GM23338 (cell line): ENCODE data around the gene HMGXB3. TPM values are rescaled to one million over a fixed set of nuclear protein-coding genes. Genes with fewer than 3 reads are reported as not detected.

Experiments used
- ATAC-seq: fragments of 200-7000 bp; cut with Tn5 transposase; 3 replicates; pipeline ENCODE4 v1.9.1; 2020
- DNase-seq: peaks from one replicate; pipeline ENCODE4 v3.0.0-alpha.2; 2015; ENCODE audit warnings: low spot score
- H2AFZ ChIP-seq: fragments of 200-600 bp; sonication (generic); 2 replicates; pipeline ENCODE4 v1.8.0; 2016; ENCODE audit warnings: antibody characterized with exemption, mild to moderate bottlenecking, moderate library complexity
- H3F3A ChIP-seq: fragments of 200-600 bp; sonication (generic); replicated peaks from 2 replicates; pipeline ENCODE4 v1.8.0; 2017; ENCODE audit warnings: antibody characterized with exemption, mixed run types, low read depth
- H3K27ac ChIP-seq: fragments of 200-600 bp; sonication (generic); 2 replicates; pipeline ENCODE4 v1.6.1; 2016; ENCODE audit warnings: low read depth
- H3K27me3 ChIP-seq: fragments of 200-600 bp; sonication (generic); 2 replicates; pipeline ENCODE4 v1.8.0; 2016; ENCODE audit warnings: mild to moderate bottlenecking, mixed run types, moderate library complexity; ENCODE audit not compliant: insufficient read depth
- H3K36me3 ChIP-seq: fragments of 200-600 bp; sonication (generic); 2 replicates; pipeline ENCODE4 v1.8.0; 2016; ENCODE audit warnings: mild to moderate bottlenecking; ENCODE audit not compliant: insufficient read depth
- H3K4me1 ChIP-seq: fragments of 200-600 bp; sonication (generic); 2 replicates; pipeline ENCODE4 v1.8.0; 2016; ENCODE audit warnings: mild to moderate bottlenecking, moderate library complexity; ENCODE audit not compliant: insufficient read depth
- H3K4me2 ChIP-seq: fragments of 200-600 bp; sonication (generic); 2 replicates; pipeline ENCODE4 v1.7.1; 2017; ENCODE audit warnings: mixed run types
- H3K4me3 ChIP-seq: fragments of 200-600 bp; sonication (generic); 2 replicates; pipeline ENCODE4 v1.6.1; 2016; ENCODE audit warnings: mixed run types
- H3K79me2 ChIP-seq: fragments of 200-600 bp; sonication (generic); replicated peaks from 2 replicates; pipeline ENCODE4 v1.8.0; 2017; ENCODE audit warnings: mild to moderate bottlenecking; ENCODE audit not compliant: insufficient read depth
- H3K9me2 ChIP-seq: fragments of 200-600 bp; sonication (generic); 2 replicates; pipeline ENCODE4 v1.8.0; 2017; ENCODE audit not compliant: insufficient read depth
- H4K20me1 ChIP-seq: fragments of 200-600 bp; sonication (generic); replicated peaks from 2 replicates; pipeline ENCODE4 v1.8.0; 2017; ENCODE audit warnings: mild to moderate bottlenecking; ENCODE audit not compliant: insufficient read depth
- H3K27ac Mint-ChIP-seq: 2 replicates; pipeline ENCODE4 v1.8.0; 2020; ENCODE audit warnings: inconsistent platforms, mild to moderate bottlenecking, moderate library complexity, mixed read lengths
- H3K27me3 Mint-ChIP-seq: 3 replicates; pipeline ENCODE4 v1.8.0; 2022; ENCODE audit warnings: low read depth, mild to moderate bottlenecking, moderate library complexity, mixed read lengths, inconsistent platforms; ENCODE audit not compliant: insufficient read depth, poor library complexity
- H3K36me3 Mint-ChIP-seq: 3 replicates; pipeline ENCODE4 v1.8.0; 2021; ENCODE audit warnings: low read depth, mild to moderate bottlenecking, inconsistent platforms, moderate library complexity, mixed read lengths
- H3K4me1 Mint-ChIP-seq: 3 replicates; pipeline ENCODE4 v1.8.0; 2020; ENCODE audit warnings: mild to moderate bottlenecking, inconsistent platforms, mixed read lengths
- H3K4me3 Mint-ChIP-seq: 3 replicates; pipeline ENCODE4 v1.8.0; 2021; ENCODE audit warnings: moderate library complexity, mild to moderate bottlenecking, inconsistent platforms, mixed read lengths
- H3K9me3 Mint-ChIP-seq: 3 replicates; pipeline ENCODE4 v1.8.0; 2020; ENCODE audit warnings: moderate library complexity, mild to moderate bottlenecking, inconsistent platforms, mixed read lengths
- CREB1 ChIP-seq: fragments of 250-450 bp; sonication (Bioruptor Pico); IDR thresholded peaks from 2 replicates; pipeline ENCODE4 v1.5.0; 2020; ENCODE audit warnings: low read depth, mild to moderate bottlenecking, moderate library complexity
- EZH2 ChIP-seq: fragments of 200-600 bp; sonication (generic); IDR thresholded peaks from one replicate; pipeline ENCODE4 v1.8.0; 2017; ENCODE audit warnings: antibody characterized with exemption, mild to moderate bottlenecking, low read depth; ENCODE audit not compliant: unreplicated experiment
- EZH2phosphoT487 ChIP-seq: fragments of 200-600 bp; sonication (generic); IDR thresholded peaks from one replicate; pipeline ENCODE4 v1.8.1; 2018; ENCODE audit warnings: antibody characterized with exemption; ENCODE audit not compliant: unreplicated experiment
- JUNB ChIP-seq: IDR thresholded peaks from one replicate; pipeline ENCODE4 v1.6.1; 2016; ENCODE audit warnings: antibody characterized with exemption; ENCODE audit not compliant: unreplicated experiment
- NANOG ChIP-seq: IDR thresholded peaks from 2 replicates; pipeline ENCODE4 v1.6.1; 2016; ENCODE audit warnings: antibody characterized with exemption, borderline replicate concordance
- POLR2AphosphoS5 ChIP-seq: IDR thresholded peaks from 2 replicates; pipeline ENCODE4 v1.6.1; 2016; ENCODE audit warnings: antibody characterized with exemption, low read depth
- STAT1 ChIP-seq: IDR thresholded peaks from one replicate; pipeline ENCODE4 v1.6.1; 2016; ENCODE audit warnings: antibody characterized with exemption; ENCODE audit not compliant: unreplicated experiment
- ZNF114 ChIP-seq: fragments of 250-450 bp; sonication (Bioruptor Pico); IDR thresholded peaks from 2 replicates; pipeline ENCODE4 v1.5.0; 2020; ENCODE audit warnings: mild to moderate bottlenecking, moderate library complexity
- ZNF331 ChIP-seq: fragments of 250-450 bp; sonication (Bioruptor Pico); IDR thresholded peaks from 2 replicates; pipeline ENCODE4 v1.5.0; 2020; ENCODE audit warnings: low read depth, mild to moderate bottlenecking, moderate library complexity
- polyA plus RNA-seq: library from polyadenylated mRNA; unstranded; fragments of >200 nt; fragmentation: Nextera tagmentation; extraction: Ambion mirVana; gene quantifications from 2 replicates; pipeline ENCODE4 v1.2.1, GENCODE V29; 2016
- total RNA-seq: library from RNA; depleted of rRNA; stranded (reverse); fragments of >200 nt; shearing (Covaris generic); gene quantifications from 2 replicates; pipeline ENCODE4 v1.2.3, GENCODE V29; 2014
- TF ChIP-seq, protein P1 (sequence below): IDR thresholded peaks from one replicate; pipeline ENCODE4 v1.6.1; 2018; ENCODE audit warnings: antibody characterized with exemption; ENCODE audit not compliant: unreplicated experiment
- TF ChIP-seq, protein P2 (sequence below): fragments of 250-450 bp; sonication (Bioruptor Pico); IDR thresholded peaks from 2 replicates; pipeline ENCODE4 v1.5.0; 2020; ENCODE audit warnings: mild to moderate bottlenecking, moderate library complexity
- TF ChIP-seq, protein P3 (sequence below), 2 experiments: fragments of 200-600 bp in 1 of 2; sonication (generic) in 1 of 2; conservative IDR thresholded peaks; 2 replicates each; pipeline versions ENCODE4 v1.5.1 to v1.6.1; 2016 to 2017; ENCODE audit warnings: antibody characterized with exemption in 2 of 2, low read depth in 2 of 2, mild to moderate bottlenecking in 2 of 2, moderate library complexity in 1 of 2
- TF ChIP-seq, protein P4 (sequence below): IDR thresholded peaks from 2 replicates; pipeline ENCODE4 v1.6.1; 2016; ENCODE audit warnings: antibody characterized with exemption

The HMGXB3 gene
- total and polyA plus RNA-seq, 2 experiments from 2014 or later, result 9.4 to 37.9 TPM

DNA sequence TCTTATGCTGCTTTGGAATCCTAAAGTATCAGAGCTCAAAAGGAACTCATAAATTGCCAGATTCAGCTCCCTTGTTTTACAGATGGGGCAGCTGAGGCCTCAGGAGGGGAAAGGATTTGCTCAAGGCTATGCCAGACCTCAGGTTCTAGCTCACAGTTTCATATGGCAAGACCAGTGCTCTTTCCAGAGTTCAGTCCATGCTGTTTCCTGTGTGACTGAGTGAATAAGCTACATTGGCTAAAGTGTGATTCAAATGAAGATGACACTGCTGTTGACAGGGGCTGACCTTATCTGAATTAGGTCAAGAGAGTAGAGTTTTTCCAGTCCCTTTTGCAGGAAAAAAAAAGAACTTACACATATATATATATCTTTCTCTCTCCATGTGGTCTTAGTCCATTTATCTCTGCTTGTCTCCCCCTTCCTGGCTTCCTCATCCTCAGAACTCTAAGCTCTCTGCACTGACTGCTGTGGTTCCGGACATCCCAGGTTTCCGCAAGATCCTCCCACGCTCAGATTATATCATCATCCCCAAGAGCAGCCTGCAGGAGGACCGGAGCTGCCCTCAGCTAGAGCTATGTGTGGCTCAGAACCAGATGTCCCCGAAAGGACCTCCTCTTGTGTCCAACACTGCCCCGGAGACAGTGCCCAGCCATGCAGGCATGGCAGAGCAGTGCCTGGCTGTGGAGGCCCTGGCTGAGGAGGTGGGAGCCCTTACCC, 9.3 kb downstream of the HMGXB3 start:
- Mint-ChIP-seq H3K4me3 (no peak overlapping the region), H3K27ac (peak overlapping the region; percentile 52; the same call in 1 of the 2 replicates), H3K36me3 (peaks cover 72% of the 10 kb centered on the region), H3K4me1 (no peaks in the 10 kb centered on the region), H3K27me3 (peaks cover 3% of the 10 kb centered on the region), H3K9me3 (0 out of 3 replicates have a peak, but pooled peaks cover 3% of the 10 kb centered on the region)
- TF ChIP-seq JUNB (no peak), STAT1 (no peak), EZH2phosphoT487 (no peak), EZH2 (no peak), CREB1 (no peak), ZNF331 (CRISPR knock-in tag) (no peak), NANOG (no peak), POLR2AphosphoS5 (no peak), ZNF114 (no peak)
- TF ChIP-seq, protein P1, sequence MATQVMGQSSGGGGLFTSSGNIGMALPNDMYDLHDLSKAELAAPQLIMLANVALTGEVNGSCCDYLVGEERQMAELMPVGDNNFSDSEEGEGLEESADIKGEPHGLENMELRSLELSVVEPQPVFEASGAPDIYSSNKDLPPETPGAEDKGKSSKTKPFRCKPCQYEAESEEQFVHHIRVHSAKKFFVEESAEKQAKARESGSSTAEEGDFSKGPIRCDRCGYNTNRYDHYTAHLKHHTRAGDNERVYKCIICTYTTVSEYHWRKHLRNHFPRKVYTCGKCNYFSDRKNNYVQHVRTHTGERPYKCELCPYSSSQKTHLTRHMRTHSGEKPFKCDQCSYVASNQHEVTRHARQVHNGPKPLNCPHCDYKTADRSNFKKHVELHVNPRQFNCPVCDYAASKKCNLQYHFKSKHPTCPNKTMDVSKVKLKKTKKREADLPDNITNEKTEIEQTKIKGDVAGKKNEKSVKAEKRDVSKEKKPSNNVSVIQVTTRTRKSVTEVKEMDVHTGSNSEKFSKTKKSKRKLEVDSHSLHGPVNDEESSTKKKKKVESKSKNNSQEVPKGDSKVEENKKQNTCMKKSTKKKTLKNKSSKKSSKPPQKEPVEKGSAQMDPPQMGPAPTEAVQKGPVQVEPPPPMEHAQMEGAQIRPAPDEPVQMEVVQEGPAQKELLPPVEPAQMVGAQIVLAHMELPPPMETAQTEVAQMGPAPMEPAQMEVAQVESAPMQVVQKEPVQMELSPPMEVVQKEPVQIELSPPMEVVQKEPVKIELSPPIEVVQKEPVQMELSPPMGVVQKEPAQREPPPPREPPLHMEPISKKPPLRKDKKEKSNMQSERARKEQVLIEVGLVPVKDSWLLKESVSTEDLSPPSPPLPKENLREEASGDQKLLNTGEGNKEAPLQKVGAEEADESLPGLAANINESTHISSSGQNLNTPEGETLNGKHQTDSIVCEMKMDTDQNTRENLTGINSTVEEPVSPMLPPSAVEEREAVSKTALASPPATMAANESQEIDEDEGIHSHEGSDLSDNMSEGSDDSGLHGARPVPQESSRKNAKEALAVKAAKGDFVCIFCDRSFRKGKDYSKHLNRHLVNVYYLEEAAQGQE, result no peak
- TF ChIP-seq, protein P2, sequence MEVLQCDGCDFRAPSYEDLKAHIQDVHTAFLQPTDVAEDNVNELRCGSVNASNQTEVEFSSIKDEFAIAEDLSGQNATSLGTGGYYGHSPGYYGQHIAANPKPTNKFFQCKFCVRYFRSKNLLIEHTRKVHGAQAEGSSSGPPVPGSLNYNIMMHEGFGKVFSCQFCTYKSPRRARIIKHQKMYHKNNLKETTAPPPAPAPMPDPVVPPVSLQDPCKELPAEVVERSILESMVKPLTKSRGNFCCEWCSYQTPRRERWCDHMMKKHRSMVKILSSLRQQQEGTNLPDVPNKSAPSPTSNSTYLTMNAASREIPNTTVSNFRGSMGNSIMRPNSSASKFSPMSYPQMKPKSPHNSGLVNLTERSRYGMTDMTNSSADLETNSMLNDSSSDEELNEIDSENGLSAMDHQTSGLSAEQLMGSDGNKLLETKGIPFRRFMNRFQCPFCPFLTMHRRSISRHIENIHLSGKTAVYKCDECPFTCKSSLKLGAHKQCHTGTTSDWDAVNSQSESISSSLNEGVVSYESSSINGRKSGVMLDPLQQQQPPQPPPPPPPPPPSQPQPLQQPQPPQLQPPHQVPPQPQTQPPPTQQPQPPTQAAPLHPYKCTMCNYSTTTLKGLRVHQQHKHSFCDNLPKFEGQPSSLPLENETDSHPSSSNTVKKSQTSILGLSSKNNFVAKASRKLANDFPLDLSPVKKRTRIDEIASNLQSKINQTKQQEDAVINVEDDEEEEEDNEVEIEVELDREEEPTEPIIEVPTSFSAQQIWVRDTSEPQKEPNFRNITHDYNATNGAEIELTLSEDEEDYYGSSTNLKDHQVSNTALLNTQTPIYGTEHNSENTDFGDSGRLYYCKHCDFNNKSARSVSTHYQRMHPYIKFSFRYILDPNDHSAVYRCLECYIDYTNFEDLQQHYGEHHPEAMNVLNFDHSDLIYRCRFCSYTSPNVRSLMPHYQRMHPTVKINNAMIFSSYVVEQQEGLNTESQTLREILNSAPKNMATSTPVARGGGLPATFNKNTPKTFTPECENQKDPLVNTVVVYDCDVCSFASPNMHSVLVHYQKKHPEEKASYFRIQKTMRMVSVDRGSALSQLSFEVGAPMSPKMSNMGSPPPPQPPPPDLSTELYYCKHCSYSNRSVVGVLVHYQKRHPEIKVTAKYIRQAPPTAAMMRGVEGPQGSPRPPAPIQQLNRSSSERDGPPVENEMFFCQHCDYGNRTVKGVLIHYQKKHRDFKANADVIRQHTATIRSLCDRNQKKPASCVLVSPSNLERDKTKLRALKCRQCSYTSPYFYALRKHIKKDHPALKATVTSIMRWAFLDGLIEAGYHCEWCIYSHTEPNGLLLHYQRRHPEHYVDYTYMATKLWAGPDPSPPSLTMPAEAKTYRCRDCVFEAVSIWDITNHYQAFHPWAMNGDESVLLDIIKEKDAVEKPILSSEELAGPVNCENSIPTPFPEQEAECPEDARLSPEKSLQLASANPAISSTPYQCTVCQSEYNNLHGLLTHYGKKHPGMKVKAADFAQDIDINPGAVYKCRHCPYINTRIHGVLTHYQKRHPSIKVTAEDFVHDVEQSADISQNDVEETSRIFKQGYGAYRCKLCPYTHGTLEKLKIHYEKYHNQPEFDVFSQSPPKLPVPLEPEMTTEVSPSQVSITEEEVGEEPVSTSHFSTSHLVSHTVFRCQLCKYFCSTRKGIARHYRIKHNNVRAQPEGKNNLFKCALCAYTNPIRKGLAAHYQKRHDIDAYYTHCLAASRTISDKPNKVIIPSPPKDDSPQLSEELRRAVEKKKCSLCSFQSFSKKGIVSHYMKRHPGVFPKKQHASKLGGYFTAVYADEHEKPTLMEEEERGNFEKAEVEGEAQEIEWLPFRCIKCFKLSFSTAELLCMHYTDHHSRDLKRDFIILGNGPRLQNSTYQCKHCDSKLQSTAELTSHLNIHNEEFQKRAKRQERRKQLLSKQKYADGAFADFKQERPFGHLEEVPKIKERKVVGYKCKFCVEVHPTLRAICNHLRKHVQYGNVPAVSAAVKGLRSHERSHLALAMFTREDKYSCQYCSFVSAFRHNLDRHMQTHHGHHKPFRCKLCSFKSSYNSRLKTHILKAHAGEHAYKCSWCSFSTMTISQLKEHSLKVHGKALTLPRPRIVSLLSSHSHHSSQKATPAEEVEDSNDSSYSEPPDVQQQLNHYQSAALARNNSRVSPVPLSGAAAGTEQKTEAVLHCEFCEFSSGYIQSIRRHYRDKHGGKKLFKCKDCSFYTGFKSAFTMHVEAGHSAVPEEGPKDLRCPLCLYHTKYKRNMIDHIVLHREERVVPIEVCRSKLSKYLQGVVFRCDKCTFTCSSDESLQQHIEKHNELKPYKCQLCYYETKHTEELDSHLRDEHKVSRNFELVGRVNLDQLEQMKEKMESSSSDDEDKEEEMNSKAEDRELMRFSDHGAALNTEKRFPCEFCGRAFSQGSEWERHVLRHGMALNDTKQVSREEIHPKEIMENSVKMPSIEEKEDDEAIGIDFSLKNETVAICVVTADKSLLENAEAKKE (CRISPR knock-in tag), result no peak
- TF ChIP-seq, protein P3, sequence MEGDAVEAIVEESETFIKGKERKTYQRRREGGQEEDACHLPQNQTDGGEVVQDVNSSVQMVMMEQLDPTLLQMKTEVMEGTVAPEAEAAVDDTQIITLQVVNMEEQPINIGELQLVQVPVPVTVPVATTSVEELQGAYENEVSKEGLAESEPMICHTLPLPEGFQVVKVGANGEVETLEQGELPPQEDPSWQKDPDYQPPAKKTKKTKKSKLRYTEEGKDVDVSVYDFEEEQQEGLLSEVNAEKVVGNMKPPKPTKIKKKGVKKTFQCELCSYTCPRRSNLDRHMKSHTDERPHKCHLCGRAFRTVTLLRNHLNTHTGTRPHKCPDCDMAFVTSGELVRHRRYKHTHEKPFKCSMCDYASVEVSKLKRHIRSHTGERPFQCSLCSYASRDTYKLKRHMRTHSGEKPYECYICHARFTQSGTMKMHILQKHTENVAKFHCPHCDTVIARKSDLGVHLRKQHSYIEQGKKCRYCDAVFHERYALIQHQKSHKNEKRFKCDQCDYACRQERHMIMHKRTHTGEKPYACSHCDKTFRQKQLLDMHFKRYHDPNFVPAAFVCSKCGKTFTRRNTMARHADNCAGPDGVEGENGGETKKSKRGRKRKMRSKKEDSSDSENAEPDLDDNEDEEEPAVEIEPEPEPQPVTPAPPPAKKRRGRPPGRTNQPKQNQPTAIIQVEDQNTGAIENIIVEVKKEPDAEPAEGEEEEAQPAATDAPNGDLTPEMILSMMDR (conservative IDR thresholded peaks at IDR 0.05; ENCODE audit: low read depth in 2 of 2), result no peak
- TF ChIP-seq, protein P4, sequence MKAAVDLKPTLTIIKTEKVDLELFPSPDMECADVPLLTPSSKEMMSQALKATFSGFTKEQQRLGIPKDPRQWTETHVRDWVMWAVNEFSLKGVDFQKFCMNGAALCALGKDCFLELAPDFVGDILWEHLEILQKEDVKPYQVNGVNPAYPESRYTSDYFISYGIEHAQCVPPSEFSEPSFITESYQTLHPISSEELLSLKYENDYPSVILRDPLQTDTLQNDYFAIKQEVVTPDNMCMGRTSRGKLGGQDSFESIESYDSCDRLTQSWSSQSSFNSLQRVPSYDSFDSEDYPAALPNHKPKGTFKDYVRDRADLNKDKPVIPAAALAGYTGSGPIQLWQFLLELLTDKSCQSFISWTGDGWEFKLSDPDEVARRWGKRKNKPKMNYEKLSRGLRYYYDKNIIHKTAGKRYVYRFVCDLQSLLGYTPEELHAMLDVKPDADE, result no peak
- Histone ChIP-seq H3K9me2 (no peaks in the 10 kb centered on the region), H3K4me2 (no peak overlapping the region), H4K20me1 (peaks cover 22% of the 10 kb centered on the region), H2AFZ (no peak overlapping the region), H3K4me3 (no peak overlapping the region), H3K4me1 (no peaks in the 10 kb centered on the region; the same call in 1 of the 2 replicates), H3K27ac (no peak overlapping the region), H3K79me2 (peaks cover 27% of the 10 kb centered on the region), H3K27me3 (no peaks in the 10 kb centered on the region), H3F3A (no peaks in the 10 kb centered on the region), H3K36me3 (peaks cover 40% of the 10 kb centered on the region)
- DNase-seq, result no peak
- ATAC-seq, result no peak
